Stimulated activated CD8-positive, alpha-beta memory T cell treated with anti-CD3 and anti-CD28 coated beads, Interleukin-4, amount 100 ng/mL, for 48 hours (primary cell): ENCODE results near the gene HLA-B.

Source experiments
- DNase-seq: peaks from one replicate; pipeline ENCODE4 v3.0.0-alpha.2; 2020

The HLA-B gene

DNA sequence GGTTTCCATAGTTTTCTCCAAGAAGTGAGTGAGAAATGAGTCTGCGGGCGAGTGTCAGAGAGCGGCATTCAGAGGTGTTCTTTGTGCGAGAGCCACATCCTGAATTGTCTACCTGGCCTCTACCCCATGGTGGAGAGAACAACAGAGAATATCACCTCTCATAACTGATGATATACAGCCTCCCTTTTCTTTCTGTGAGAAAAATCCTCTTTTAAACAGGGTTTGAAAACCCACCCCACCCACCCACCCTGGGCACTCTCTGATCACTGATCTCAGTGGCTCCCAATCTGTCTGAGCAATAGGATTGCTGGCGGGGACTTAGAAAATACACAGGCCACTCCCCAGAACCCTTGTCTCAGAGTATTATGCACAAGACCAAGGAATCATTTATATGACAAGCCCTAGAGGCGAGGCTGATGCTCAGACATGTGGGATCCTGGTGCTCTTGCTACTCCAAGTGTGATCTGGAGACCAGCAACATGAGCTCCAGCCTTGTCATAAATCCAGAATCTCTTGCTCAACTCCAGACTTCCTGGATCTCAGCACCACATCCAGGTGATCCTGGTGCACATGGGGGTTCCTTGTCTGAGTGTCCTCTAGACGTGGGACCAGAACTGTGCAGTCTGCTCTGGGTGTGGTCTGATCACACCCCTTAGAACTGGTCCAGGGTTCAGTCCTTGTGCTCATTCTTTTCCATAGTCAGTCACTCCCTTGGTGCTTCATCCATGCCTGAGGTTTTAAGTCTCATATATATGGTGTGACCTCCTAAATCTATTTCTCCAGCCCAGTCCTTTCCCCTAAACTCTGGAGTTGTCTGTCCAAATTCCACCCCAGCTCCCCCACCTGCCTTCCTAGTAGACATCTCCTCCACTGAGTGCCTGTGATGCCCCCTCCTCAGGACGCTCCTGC is 5.3 kb downstream of the HLA-B start:
- DNase-seq: no peak

DNA sequence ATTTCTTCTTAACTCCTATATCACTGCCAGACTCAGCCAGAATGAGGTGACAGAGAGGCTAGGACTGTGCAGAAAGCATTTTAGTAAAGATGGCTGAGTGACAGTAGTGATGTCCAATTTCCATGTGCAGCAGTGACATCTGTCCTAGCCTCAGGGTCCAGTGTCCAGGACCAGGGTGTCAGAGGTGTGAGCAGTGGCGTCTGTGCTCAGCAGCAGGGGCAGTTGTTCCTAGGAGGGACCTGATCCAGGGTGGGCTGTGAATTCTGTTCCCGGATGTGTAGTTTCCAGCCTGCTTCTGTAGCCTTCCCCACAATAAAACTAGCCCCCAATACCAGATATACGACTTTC is 6.0 kb downstream of the HLA-B start:
- no peak for DNase-seq

DNA sequence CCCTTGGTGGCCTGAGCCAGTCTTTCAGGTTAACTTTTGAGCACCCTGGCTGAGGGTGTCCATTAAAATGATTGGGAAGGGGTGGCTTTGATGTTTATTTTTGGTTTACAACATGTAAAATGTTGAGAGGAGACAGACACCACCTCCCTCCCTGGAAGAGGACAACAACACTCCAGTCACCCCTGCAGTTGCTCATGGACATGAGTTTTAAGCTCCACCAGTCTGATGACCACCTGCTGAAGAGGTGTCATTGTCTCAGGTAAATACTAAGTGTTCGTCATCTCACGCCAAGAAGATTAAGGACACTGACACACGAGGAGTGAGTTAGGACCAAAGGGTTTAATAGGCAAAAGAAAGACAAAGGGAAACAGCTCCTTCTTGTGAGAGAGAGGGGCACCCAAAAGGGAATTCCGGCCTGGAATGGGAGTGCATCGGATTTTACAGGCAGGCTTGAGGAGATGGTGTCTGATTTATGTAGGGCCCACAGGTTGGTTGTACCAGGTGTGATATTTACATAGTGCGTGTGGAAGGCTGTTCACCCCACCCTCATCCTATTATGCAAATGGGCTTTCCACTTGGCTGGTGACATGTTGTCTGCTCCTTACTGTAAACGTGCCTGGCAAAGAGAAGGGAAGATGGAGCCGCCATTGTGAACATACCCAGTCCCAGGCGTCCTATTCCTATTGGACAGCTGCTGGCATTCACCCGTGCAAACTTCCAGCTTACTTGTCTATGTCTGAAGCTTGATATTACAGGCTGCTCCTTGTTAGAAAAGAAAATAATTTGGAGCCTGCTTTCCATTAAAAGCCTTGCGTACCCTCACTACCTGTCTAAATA is 6.6 kb downstream of the HLA-B start:
- DNase-seq: no peak

DNA sequence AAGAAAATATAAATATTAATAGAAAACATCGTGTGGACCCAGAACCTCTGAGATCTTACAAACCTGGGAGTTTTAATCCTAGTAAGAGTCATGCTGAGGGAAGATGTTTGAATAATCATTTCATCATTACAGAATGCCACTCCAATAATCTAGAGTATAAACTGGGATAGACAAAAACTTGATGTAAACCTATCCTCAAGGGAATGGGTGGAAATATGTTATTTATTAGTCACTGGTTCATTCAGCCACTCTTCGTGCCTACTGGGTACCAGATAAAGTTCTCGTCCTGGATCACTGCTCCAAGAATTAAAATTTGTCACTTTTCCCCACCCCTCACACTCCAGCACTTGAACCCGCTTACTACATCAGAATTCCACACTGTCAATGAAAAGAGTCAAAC is 7.7 kb downstream of the HLA-B start:
- no peak for DNase-seq

DNA sequence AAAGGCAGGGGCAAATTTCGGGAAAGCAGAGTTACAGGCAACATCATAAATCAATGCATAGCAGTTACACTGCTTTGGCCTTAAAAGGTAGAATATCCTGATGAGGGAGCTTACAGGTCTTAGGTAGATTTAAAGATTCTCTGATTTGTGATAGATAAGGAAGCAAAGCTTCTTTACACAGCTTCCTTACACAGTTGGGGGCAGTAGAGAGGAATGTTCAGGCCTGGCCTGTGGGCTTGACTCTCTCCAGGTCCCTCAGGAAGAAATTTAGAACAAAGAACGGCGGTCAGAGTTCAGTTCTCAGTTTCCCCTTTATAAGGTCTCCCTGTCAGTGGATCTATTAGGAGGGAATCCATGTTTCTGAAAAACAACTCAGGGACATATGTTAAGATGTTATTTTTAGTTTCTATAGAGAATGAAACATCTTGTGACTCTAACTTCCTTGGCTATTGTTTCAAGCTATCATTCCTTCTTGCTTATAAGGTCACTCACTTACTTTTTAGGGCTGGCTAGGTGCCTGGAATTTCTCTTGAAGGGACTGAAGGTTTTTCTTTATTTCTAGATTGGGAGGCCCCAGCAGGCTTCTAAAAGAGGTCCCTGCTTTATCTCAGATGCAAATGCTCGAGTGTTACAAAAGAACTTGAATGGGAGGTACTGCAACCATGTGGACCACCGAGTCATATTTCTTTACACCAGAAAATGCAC is 11.8 kb downstream of the HLA-B start:
- DNase-seq: no peak

DNA sequence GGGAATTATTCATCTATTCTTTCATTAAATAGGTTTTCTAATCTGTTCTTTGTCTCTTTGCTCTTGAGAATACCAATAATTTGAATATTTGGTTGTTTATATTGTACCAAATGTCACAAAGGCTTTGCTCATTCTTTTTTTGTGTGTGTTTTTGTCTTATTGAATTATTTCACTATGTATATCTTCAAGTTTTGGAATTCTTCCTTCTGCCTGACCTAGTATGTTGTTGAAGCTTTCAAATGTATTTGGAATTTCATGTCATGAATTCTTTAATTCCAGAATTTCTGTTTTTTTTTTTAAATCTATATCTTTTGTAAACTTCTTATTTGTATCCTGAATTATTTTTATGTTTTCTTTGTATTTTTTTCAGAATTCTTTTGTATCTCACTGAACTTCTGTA is 16.8 kb downstream of the HLA-B start:
- DNase-seq: no peak

DNA sequence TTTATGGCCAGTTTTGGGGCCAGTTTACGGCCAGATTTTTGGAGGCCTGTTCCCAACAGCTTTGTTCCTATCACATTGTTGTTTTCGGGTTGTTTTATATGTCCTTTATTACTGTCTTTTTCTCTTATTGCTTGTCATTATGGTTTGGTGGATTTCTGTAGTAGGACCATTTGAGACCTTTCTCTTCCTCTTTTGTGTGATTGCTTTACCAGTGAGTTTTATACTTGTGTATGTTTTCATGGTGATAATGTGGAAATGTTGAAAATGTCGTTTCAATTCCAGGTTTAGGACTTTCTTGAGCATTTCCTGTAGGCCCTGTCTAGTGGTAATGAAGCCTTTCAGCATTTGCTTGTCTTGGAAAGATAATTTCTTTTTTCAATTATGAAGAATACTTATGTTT is 17.8 kb downstream of the HLA-B start:
- DNase-seq: no peak

DNA sequence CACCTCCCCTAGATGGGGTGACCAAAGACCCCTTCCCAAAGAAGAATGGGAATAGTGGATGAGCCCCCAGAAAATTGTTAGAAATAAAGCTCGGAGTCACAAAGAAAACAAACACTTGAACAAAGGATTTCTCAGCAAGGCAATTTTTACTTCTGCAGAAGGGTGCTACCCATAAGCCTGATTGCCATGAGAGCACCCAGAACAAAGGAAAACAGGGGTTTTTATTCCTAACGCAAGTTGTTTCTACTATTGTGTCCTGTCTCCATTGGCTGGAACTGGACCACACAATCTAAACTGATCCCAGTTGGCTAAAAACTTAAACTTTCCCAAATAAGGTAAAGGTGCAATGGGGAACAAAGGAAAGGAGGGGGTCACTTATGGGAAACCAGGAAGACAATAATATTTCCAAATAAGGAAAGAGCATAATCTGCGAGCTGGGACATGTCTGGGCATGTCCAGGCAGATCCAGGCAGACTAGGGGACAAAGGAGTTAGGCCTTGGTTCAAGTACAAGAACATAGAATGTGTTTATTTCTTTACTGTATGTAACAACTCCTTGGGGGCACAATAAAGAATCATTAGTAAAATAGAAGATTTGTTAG is 20.0 kb downstream of the HLA-B start:
- DNase-seq: no peak

DNA sequence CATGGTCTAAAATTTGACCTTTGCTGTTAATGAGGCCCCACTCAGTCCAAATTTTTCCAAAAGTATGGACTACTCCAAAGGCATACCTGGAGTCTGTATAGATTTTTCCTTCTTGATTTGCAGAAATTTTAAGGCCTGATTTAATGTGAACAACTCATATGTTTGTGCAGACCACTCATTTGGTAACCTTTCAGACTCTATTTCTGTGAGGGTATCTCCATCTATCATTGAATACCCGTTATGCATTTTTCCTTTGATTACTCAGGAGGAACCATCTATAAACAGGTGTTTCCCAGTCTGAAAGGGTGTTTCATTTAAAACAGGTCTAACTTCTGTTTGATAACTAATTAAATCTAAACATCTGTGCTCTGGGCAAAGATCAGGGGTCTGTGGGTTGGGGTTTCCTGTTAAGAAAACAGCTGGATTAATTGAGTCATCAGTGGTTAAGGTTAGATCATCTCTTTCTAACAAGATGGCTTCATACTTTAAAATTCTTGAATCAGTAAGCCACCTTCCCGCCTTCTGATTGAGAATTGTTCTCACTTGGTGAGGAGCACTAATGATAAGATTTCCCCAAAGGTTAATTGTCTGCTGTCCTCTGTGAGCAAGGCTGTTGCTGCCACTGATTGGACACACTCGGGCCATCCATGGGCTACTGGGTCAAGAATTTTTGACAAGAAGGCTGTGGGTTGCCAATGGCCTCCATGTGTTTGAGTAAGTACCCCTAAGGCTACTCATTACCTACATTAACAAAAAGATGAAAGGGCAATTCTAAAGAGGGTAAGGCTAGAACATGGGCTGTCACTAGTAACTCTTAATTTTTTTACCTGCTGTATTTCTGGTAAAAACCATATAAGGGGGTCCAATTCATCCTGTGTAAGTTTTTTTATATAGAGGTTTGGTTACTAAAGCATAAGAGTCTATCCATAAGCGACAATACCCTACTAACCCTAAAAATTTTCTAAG is 24.1 kb downstream of the HLA-B start:
- no peak for DNase-seq

DNA sequence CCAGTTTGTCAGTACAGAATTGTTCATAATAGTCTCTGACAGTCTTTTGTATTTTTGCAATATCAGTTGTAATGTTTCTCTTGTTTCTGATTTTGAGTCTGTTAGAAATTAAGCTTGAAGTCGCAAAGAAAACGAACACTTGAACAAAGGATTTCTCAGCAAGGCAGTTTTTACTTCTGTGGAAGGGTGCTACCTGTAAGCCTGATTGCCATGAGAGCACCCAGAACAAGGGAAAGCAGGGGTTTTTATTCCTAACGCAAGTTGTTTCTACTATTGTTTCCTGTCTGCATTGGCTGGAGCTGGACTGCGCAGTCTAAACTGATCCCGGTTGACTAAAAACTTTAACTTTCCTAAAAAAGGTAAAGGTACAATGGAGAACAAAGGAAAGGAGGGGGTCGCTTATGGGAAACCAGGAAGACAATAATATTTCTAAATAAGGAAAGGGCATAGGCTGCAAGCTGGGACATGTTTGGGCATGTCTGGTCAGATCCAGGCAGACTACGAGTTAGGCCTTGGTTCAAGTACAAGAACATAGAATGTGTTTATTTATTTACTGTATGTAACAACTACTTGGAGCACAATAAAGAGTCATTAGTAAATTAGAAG is 28.5 kb downstream of the HLA-B start:
- DNase-seq: no peak

DNA sequence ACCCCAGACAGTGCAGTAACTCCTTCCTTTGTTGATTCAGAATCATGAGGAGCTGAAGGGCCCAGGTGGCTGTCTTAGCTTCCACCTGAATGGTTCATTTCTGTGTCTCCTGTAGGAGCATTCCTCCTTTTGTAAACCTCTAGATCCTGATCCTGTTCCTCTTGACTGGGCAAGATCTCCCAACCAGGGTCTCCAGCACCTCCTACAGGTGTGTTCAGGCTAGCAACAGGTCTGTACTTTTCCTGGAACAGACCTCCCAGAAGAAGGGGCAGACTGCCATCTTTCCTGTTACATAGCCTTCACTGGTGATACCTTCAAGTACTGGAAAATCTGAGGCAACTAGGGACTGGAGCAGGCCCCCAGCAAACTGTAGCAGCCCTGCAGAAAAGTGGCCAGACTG is 35.2 kb downstream of the HLA-B start:
- DNase-seq: no peak

DNA sequence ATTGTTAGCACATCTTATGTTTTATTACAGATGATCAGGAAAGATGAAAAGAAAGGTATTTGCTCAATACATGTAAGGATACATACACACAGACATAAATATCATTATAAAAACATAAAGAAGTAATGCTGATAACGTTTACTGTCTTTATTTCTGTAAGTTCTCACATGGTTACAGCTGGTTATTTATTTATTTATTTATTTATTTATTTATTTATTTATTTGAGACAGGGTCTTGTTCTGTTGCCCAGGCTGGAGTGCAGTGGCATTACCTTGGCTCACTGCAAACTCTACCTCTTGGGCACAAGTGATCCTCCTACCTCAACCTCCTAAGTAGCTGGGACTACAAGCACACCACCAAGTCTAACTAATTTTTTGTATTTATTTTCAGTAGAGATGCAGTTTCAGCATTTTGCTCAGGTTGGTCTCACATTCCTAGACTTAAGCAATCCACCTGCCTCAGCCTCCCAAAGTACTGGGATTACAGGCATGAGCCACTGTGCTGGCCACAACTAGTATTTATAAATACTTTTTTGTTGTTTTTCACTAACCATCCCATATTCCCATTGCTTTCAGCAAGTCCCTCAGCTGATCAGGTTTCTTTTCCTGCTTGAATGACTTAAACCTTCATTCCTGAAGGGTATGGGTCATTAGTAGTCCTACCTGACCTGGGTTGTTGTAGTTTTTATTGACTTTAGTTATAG is 35.8 kb downstream of the HLA-B start:
- no peak for DNase-seq

DNA sequence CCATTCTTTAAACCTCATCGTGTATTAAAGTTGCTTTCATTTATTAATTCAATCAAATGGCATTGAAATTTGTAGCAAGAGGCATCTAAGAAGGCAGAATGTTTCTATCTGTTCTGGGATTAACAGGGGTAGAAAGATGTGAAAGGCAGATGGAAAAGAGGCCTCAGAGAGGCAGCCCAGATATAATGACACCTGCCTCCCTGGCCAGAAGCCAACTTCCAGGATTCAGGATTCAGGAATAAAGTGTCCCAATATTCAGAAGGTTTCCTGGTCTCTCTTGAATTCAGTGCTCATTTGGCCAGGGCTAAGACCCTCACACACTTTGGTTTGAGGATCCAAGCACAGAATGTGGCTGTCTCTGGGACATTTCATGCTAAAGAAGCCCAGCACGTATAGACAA is 39.9 kb downstream of the HLA-B start:
- DNase-seq: no peak

DNA sequence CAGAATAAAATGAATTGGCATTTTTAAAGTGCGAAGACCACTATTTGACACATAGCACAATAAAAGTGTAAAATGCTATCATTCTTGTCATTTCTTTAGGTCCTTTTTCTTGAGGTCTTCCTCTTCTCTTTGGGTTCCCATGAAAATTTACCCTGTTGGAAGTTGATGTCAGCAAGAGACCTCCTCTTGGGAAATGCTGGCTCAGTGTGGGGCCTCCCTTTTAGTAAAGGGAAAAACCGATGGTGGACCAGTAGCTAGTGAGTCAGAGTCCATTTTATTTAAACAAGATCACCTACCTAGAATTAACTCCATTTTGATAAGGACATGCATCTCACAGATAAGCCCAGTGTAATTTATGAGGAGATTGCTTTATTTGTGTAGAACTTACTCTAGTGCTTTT is 47.3 kb downstream of the HLA-B start:
- DNase-seq: no peak

DNA sequence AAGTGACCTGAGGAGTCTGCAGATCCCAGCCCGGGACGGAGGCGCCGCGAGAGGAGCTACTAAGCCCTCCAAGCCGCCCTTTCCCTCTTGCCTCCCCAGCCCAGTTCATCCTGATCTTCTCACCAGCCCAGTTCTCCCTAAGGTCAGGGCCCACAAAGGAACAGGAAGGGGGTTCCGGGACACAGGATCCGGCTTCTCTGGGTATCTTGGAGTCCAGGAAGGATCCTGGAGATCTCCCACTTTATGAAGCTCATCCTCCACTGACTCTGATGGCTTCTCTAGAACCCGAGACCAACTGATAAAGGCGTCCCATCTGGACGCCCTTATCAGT is 48.2 kb downstream of the HLA-B start:
- DNase-seq: no peak

DNA sequence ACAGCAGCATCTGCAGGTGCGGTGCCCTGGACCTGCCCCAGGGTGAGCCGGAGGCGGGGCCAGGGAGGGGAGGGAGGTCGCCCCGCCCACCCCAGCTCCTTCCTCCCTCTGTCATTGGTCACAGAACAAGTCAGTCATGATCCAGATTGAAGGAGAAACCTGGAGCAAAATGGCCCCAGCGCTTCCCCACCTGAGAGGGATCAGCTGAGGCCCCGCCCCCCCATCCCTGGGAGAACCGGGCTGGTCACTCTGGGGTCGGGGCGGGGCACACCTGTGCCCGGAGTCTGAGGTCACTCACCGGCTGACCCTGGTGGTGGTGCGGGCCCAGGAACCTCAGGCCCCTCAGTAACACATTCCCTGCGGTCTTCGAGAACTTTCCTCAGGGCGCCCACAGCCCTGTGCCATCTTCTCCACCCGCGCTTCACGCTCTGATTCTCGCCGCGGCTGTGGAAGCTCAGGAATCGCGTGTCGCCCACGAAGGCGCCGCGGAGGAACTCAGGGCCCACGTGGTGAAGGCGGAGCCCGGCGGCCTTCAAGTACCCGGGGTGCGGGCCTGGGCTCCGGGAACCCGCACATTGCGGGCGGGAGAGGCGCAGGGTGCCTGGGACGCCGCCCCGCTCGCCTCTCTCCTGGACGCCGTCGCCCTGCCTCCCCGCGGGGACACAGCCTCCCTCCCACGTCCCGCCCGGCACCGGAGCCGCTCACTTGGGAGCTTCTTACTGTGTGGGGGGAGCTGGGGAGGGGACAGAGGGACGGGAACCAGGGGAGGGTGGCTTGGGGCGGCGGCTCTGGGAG is 48.7 kb downstream of the HLA-B start:
- DNase-seq: peak; percentile 72

DNA sequence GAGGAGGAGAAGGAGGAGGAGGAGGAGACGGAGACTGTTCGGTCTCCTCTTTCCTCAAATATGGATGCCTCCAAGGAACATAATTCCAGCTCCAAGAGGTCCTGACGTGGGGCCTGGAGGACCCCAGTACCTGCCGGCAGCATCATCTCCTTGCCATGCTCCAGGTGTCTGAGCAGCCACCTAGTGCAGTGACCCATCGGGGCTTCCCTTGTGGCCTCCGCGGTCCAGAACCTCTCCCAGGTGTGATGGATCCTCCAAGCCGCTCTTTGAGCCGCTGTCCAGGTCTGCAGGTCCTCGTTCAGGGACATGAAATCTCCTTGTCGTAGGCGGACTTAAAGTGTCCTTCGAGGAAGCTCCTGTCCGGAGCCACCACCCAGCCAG is 49.3 kb downstream of the HLA-B start:
- no peak for DNase-seq

DNA sequence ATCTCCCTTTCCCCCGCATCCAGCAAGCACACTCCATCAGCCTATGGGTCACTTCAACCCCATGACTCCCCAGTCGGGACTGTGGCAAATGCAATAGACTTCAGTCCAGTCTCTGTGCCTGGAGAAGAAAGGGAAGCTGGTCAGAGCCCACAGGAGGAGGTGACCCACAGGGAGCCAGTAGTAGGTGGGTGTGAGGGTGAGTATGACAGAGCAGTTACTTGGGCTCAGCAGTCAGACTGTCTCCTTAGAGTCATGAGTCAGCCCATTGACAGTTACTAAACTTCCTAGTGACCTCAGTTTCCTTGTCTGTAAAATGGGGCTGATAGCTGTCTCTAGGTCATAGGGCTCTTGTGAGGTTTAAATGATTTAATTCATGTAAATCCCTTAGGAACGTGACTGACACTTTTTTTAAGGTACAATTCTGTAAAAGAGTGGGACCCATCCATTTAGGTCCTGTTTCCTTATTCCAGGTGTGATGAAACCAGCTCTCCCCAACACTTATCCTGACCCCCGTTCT is 51.2 kb downstream of the HLA-B start:
- no peak for DNase-seq

DNA sequence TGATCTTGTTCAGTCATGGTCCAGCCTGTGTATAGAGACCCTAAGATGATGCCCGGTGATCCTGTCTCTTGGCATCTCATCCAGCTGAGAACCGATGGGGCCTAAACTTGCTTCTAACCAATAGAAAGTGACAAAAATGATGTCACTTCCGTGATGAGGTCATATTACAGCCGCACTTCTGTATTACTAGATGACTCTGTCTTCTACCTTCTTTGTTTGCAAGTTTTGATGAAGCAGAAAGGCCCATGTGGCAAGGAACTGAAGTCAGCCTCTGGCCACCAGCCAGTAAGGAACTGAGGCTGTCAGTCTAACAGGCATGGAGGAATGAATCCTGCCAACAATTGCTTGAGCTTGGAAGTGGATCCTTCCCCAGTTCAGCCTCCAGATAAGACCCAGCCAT is 52.3 kb downstream of the HLA-B start:
- no peak for DNase-seq
